GM20000 (cell line): ENCODE data around the gene HSD17B3.
A peak's percentile ranks its signal among the peaks of the same experiment; 100 is the strongest.
"Not testable (repeated sequence)": the region's sequence is repeated elsewhere in the genome, so short reads cannot be mapped to it uniquely, and the experiment has no call there.

ENCODE experiments used
- DNase-seq: peaks from one replicate; pipeline ENCODE4 v3.0.0; 2012; ENCODE audit warnings: low spot score
- TF ChIP-seq, protein P1 (sequence below): IDR thresholded peaks from 2 replicates; pipeline ENCODE4 v1.5.1; 2012; ENCODE audit warnings: mild to moderate bottlenecking, control low read depth; ENCODE audit errors: extremely low read depth, missing control alignments

The HSD17B3 gene

GRCh38 chr9:96321515-96321914, 19.5 kb upstream of the HSD17B3 start:
- TF ChIP-seq, protein P1, sequence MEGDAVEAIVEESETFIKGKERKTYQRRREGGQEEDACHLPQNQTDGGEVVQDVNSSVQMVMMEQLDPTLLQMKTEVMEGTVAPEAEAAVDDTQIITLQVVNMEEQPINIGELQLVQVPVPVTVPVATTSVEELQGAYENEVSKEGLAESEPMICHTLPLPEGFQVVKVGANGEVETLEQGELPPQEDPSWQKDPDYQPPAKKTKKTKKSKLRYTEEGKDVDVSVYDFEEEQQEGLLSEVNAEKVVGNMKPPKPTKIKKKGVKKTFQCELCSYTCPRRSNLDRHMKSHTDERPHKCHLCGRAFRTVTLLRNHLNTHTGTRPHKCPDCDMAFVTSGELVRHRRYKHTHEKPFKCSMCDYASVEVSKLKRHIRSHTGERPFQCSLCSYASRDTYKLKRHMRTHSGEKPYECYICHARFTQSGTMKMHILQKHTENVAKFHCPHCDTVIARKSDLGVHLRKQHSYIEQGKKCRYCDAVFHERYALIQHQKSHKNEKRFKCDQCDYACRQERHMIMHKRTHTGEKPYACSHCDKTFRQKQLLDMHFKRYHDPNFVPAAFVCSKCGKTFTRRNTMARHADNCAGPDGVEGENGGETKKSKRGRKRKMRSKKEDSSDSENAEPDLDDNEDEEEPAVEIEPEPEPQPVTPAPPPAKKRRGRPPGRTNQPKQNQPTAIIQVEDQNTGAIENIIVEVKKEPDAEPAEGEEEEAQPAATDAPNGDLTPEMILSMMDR: no peak
- no peak for DNase-seq

GRCh38 chr9:96320749-96321280, 18.8 kb upstream of the HSD17B3 start:
- TF ChIP-seq, protein P1: no peak
- no peak for DNase-seq

DNA sequence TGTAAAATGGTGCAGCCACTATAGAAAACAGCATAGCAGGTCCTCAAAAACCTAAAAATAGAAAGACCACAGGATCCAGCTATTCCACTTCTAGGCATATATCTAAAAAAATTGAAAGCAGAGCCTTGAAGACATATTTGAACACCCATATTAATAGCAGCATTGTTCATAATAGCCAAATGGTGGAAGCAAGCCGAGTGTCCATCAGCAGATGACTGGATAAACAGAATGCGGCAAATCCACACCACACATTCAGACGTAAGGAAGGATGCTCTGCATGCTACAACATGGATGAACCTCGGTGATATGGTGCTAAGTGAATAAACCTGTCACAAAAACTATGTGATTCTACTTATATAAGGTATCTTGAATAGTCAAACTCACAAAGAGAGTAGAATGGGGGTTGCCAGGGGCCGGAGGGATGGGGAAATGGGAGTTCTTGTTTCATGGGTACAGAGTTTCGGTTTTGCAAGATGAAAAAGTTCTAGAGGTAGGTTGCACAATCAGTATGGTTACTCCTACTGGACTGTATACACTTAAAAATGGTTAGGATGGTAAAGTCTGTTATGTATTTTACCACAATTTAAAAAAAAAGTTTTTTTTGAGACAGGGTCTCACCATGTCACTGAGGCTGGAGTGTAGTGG, 17.1 kb upstream of the HSD17B3 start:
- DNase-seq: no peak
- TF ChIP-seq, protein P1: no peak

- peak; percentile 55 for DNase-seq
- TF ChIP-seq, protein P1: peak; percentile 55
These were observed 15.5 kb upstream of the HSD17B3 start for GRCh38 chr9:96317335-96317980.

GRCh38 chr9:96309850-96310249, 7.9 kb upstream of the HSD17B3 start:
- TF ChIP-seq, protein P1: no peak
- no peak for DNase-seq

DNA sequence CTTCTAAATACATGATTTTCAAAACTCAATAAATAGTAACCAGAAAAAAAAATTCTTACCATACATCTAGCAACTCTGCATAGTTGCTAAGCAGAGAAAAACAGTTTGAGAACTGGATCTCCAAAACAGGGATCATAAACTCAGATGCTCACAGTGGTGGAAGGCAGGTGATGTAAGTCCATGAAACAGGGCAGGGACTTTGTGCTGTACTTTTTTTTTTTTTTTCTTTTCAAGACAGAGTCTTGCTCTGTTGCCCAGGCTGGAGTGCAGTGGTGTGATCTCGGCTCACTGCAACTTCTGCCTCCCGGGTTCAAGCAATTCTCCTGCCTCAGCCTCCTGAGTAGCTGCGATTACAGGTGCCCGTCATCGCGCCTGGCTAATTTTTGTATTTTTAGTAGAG, 5.0 kb upstream of the HSD17B3 start:
- DNase-seq: not testable (repeated sequence)

DNA sequence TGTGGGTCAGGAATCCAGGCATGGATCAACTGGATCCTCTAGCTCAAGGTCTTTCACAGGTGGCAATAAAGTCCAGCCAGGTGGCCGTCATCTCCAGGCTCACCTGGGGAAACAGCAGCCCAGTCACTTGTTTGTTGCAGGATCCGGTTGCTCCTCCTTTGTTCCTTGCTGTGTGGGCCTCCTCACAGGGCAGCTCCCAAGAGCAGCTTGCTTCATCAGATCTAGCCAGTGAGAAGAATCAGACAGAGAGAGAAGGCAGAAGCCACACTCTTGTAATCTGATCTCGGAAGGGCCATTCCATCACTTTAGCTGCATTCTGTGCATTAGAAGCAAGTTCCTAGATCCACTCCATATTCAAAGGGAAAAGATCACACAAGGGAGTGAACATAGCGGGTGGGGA, 3.2 kb upstream of the HSD17B3 start:
- TF ChIP-seq, protein P1: no peak
- DNase-seq: no peak

- no peak for DNase-seq
- TF ChIP-seq, protein P1: no peak
These were observed 2.3 kb upstream of the HSD17B3 start for GRCh38 chr9:96304230-96304629.
